Fibroblast of pulmonary artery (primary cell): ENCODE results near the gene TRAPPC12.

Source experiments
- DNase-seq: peaks from one replicate; pipeline ENCODE4 v3.0.0-alpha.2; 2010; ENCODE audit warnings: low read depth
- H3K4me3 ChIP-seq: replicated peaks from 2 replicates; pipeline ENCODE4 v1.5.1; 2011; ENCODE audit warnings: low read depth, mild to moderate bottlenecking, control low read depth, low read length, moderate library complexity
- CTCF ChIP-seq: IDR thresholded peaks from 2 replicates; pipeline ENCODE4 v1.5.1; 2011; ENCODE audit warnings: mild to moderate bottlenecking, control low read depth, low read length, inconsistent platforms; ENCODE audit errors: missing control alignments

TRAPPC12 gene

DNA sequence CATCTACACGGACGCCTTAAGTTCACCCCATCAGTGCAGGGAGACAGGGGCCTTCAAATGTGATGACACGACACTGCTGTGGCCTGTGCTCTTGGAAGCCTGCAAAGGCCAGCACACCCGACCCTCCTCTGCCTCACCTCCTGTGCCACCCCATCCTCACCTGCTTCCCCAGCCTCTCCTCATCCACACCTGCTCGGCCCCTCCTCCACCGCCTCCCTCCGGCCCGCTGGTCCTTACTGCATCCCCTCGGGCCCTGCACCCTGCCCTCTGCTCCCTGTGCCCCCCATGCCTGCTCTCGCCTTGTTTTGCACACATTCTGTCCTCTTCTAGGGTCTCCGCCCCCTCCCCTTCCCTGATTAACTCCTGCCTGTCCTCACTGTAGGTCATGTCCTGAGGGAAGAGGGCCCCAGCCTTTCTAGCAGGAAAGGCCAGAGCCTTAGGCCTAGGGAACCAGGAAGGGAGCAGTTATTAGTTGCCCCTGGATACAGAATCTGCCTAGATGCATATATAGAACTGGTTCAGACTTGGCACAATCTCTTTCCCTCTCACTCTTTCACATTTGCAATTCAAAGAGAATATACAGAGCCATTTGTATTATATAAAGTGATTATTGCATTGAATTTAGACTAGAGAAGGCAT is 39.4 kb downstream of the TRAPPC12 start:
- DNase-seq = no peak
- no peak for TF ChIP-seq CTCF

GRCh38 chr2:3420076-3420768 is 40.7 kb downstream of the TRAPPC12 start:
- no peak for TF ChIP-seq CTCF
- no peak for DNase-seq

More for the DNA sequence above, 39.4 kb downstream of the TRAPPC12 start:
- no peak overlapping the region for H3K4me3 ChIP-seq

DNA sequence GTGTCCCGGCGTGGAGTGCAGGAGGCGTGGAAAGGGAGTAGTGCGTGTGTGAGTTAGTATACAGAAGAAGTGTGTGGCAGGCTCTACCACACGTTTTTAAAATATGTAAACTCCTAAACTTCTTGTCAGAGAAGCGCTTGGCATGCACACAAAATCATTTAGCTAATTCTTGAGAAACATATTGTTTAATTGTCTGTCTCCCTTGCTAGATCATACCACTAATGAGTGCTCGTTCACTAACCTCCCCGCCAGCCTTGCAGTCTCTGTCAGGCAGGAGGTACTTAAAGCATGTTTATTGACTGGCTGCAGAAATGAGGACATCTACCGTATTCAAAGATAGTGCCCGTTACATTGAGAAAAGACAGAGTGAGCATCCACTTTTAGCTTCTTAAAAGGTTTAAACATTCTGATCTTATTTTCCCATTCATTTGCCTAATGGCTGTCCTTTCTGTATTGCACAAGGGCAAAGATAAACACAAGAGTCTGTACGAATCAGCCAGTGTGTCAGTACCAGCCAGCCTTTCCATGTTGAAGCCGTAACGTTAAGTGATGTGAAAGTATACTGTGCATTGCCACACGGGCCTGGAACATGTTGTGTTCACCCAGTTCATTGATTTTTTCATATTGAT is 41.4 kb downstream of the TRAPPC12 start:
- TF ChIP-seq CTCF = no peak
- no peak overlapping the region for H3K4me3 ChIP-seq

More at GRCh38 chr2:3420076-3420768, 40.7 kb downstream of the TRAPPC12 start:
- no peak overlapping the region for H3K4me3 ChIP-seq

GRCh38 chr2:3421580-3421979 is 42.1 kb downstream of the TRAPPC12 start:
- no peak for DNase-seq

More for the DNA sequence above, 41.4 kb downstream of the TRAPPC12 start:
- no peak for DNase-seq

DNA sequence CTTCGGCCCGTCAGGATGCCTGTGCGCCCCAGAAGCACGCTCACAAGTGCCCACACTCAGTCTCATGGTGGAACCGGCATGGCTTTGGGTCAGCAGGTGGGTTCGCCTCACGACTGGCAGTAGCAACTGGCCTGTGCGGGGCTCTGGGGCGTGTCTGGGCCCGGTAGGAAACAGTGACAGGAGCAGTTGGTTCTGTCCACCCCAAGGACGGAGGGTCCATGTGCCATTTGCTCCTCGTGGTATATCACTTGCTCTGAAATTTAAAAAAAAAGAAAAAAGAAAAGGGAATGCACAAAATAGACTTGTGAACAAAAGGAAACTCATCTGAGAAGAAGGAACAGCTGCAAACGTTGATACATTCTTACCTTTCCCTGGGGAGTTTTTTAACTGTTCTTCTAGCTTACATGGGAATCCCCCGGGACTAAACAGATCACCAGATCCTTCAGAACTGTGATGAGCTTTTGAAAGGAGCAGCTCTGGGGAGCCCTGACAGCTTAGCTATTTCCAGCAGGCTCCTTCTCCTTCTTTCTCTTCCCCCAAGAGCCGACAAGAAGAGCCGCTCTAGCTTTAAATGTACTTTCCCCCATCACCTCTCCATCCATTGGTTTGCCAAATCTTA is 42.8 kb downstream of the TRAPPC12 start:
- no peak overlapping the region for H3K4me3 ChIP-seq
- no peak for TF ChIP-seq CTCF
- DNase-seq = no peak

More at GRCh38 chr2:3421580-3421979, 42.1 kb downstream of the TRAPPC12 start:
- no peak for TF ChIP-seq CTCF
- H3K4me3 ChIP-seq = no peak overlapping the region

GRCh38 chr2:3423492-3424170 is 44.1 kb downstream of the TRAPPC12 start:
- TF ChIP-seq CTCF = no peak
- DNase-seq = peak; percentile 65
- H3K4me3 ChIP-seq = no peak overlapping the region
